Measurements from ENCODE around the gene TMBIM1. TPM values are rescaled to one million over a fixed set of nuclear protein-coding genes. Genes with fewer than 3 reads are reported as not detected.
A peak's percentile ranks its signal among the peaks of the same experiment; 100 is the strongest.

TMBIM1 gene
- total and polyA plus RNA-seq, 3 donors from 2014 or later: 59.9 to 81.0 (median 77.6) TPM

GRCh38 chr2:218306184-218306920 lies 14.0 kb upstream of the TMBIM1 start:
- H3K4me3 ChIP-seq: no peak overlapping the region
- no peaks in the 10 kb centered on the region for H3K9me3 ChIP-seq
- no peak overlapping the region for H3K27ac ChIP-seq
- H3K27me3 ChIP-seq: no peaks in the 10 kb centered on the region
- no peak for DNase-seq
- 88 to 92% methylated on average over 9 of the region's 9 CpGs for WGBS, 2 donors
- H3K4me1 ChIP-seq: peaks cover 5% of the 10 kb centered on the region
- TF ChIP-seq CTCF (IDR thresholded peaks at IDR 0.05) (no peak), POLR2A (IDR thresholded peaks at IDR 0.05) (no peak)
- H3K36me3 ChIP-seq (ENCODE audit: low read depth, missing control alignments): no peaks in the 10 kb centered on the region
- intact Hi-C loops (cut with DNase I; ENCODE audit: low total_unique reads): no loop called here

- intact Hi-C loops (cut with DNase I; ENCODE audit: low total_unique reads): no loop called here
- 77 to 84% methylated on average over 5 of the region's 5 CpGs for WGBS, 2 donors
- DNase-seq: no peak
- TF ChIP-seq POLR2A (IDR thresholded peaks at IDR 0.05) (no peak), CTCF (IDR thresholded peaks at IDR 0.05) (no peak)
- H3K27me3 ChIP-seq: no peaks in the 10 kb centered on the region
- H3K9me3 ChIP-seq: no peaks in the 10 kb centered on the region
- no peak overlapping the region for H3K4me3 ChIP-seq
- H3K27ac ChIP-seq: no peak overlapping the region
- H3K36me3 ChIP-seq (ENCODE audit: low read depth, missing control alignments): no peaks in the 10 kb centered on the region
- H3K4me1 ChIP-seq: no peaks in the 10 kb centered on the region
Observed at GRCh38 chr2:218305383-218305782, 13.1 kb upstream of the TMBIM1 start.

- intact Hi-C loops (cut with DNase I; ENCODE audit: low total_unique reads): no loop called here
- peak; percentile 94 for DNase-seq
- H3K27ac ChIP-seq: no peak overlapping the region
- TF ChIP-seq CTCF (IDR thresholded peaks at IDR 0.05) (peak; percentile 98 to 99 (median 98)), POLR2A (IDR thresholded peaks at IDR 0.05) (no peak)
- H3K4me3 ChIP-seq: no peak overlapping the region
- H3K4me1 ChIP-seq: no peaks in the 10 kb centered on the region
- H3K9me3 ChIP-seq: no peaks in the 10 kb centered on the region
- no peaks in the 10 kb centered on the region for H3K36me3 ChIP-seq (ENCODE audit: low read depth, missing control alignments)
- no peaks in the 10 kb centered on the region for H3K27me3 ChIP-seq
- WGBS, 2 donors: 15 to 18% methylated on average over 9 of the region's 9 CpGs
Observed at GRCh38 chr2:218301176-218301819, 9.0 kb upstream of the TMBIM1 start.

GRCh38 chr2:218300141-218300540 lies 7.8 kb upstream of the TMBIM1 start:
- Histone ChIP-seq H3K36me3 (ENCODE audit: low read depth, missing control alignments) (no peaks in the 10 kb centered on the region), H3K4me3 (no peak overlapping the region), H3K9me3 (no peaks in the 10 kb centered on the region), H3K27ac (no peak overlapping the region), H3K4me1 (peaks cover 5% of the 10 kb centered on the region), H3K27me3 (no peaks in the 10 kb centered on the region)
- intact Hi-C loops (cut with DNase I; ENCODE audit: low total_unique reads): no loop called here
- WGBS, 2 donors: 80 to 82% methylated on average over 4 of the region's 4 CpGs
- no peak for TF ChIP-seq POLR2A (IDR thresholded peaks at IDR 0.05)
- no peak for DNase-seq

- H3K36me3 ChIP-seq (ENCODE audit: low read depth, missing control alignments): no peaks in the 10 kb centered on the region
- intact Hi-C loops (cut with DNase I; ENCODE audit: low total_unique reads): no loop called here
- H3K4me1 ChIP-seq: peaks cover 5% of the 10 kb centered on the region
- no peak overlapping the region for H3K27ac ChIP-seq
- no peak for DNase-seq
- H3K27me3 ChIP-seq: no peaks in the 10 kb centered on the region
- no peaks in the 10 kb centered on the region for H3K9me3 ChIP-seq
- 83 to 91% methylated on average over 6 of the region's 6 CpGs for WGBS, 2 donors
- TF ChIP-seq CTCF (IDR thresholded peaks at IDR 0.05) (no peak), POLR2A (IDR thresholded peaks at IDR 0.05) (no peak)
- no peak overlapping the region for H3K4me3 ChIP-seq
Observed at GRCh38 chr2:218298314-218298875, 6.1 kb upstream of the TMBIM1 start.
